Heart left ventricle (tissue), 13 donors: ENCODE results near the gene CIAO3.

Experiments
- POLR2A ChIP-seq, 2 donors: fragments of 450-650 bp; IDR thresholded peaks; one replicate each; pipeline ENCODE4 v1.6.1; 2017; ENCODE audit warnings: antibody characterized with exemption in 2 of 2, mild to moderate bottlenecking in 2 of 2, moderate library complexity in 2 of 2
- TF ChIP-seq, protein P1 (sequence below), 12 donors: fragments of 200-600 bp; sonication (generic) in 4 of 12; IDR thresholded peaks; one replicate each; pipeline versions ENCODE4 v1.5.0 to v1.8.0; 2018 to 2022; ENCODE audit warnings: antibody characterized with exemption in 12 of 12, mild to moderate bottlenecking in 5 of 12
- donor health status: ischemic (EF 13 %, LVEDD 7.1; RV severe dilation, severe dysfunction).
- donor health status: DM: no; HTN: yes; CAD: no.
- donor health status: DM: no; HTN: no; CAD: no.
- donor health status: ischemic (EF 25% LVEDD 6.9; RV normal size, moderate dysfunction).
- donor health status: ischemic (EF 25% LVEDD 5.7; RV mildly dilated, moderate dysfunction).
- donor health status: ischemic (EF 35%, LVEDD 5.7; RV mildly dilated, moderate dysfunction).
- donor health status: nonischemic (EF 11% LVEDD 7.7; RV severe dilation, severe dysfunction).
- donor health status: DM: yes; HTN: yes; CAD: no.
- donor health status: PGD.
- donor health status: ischemic (EF 29% LVEDD 5.4; RV normal size, mild dysfunction).
- donor health status: nonischemic (EF 23%, LVEDD 6.1; RV moderate dilation, normal function).

DNA sequence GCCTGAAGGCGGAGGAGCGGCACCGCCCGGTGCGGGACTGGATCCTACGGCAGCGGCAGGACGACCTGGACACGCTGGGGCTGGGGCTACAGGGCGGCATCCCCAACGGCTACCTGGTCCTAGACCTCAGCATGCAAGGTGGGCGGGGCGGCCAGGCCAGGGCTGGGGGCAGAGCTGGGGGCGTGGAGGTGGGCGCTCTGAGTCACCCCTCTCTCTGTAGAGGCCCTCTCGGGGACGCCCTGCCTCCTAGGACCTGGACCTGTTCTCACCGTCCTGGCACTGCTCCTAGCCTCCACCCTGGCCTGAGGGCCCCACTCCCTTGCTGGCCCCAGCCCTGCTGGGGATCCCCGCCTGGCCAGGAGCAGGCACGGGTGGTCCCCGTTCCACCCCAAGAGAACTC, 27.6 kb upstream of the CIAO3 start:
- TF ChIP-seq, protein P1, sequence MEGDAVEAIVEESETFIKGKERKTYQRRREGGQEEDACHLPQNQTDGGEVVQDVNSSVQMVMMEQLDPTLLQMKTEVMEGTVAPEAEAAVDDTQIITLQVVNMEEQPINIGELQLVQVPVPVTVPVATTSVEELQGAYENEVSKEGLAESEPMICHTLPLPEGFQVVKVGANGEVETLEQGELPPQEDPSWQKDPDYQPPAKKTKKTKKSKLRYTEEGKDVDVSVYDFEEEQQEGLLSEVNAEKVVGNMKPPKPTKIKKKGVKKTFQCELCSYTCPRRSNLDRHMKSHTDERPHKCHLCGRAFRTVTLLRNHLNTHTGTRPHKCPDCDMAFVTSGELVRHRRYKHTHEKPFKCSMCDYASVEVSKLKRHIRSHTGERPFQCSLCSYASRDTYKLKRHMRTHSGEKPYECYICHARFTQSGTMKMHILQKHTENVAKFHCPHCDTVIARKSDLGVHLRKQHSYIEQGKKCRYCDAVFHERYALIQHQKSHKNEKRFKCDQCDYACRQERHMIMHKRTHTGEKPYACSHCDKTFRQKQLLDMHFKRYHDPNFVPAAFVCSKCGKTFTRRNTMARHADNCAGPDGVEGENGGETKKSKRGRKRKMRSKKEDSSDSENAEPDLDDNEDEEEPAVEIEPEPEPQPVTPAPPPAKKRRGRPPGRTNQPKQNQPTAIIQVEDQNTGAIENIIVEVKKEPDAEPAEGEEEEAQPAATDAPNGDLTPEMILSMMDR (IDR thresholded peaks at IDR 0.05) = no peak
- no peak for TF ChIP-seq POLR2A (IDR thresholded peaks at IDR 0.05)
